ENCODE data around the gene FPR1. TPM values are rescaled to one million over a fixed set of nuclear protein-coding genes. Genes with fewer than 3 reads are reported as not detected.

FPR1 gene
- polyA plus RNA-seq (2011; rRNA removed) (not detected in 2 replicates), polyA minus RNA-seq (2011; rRNA and poly(A)+ RNA removed) (not detected in 2 replicates)

GRCh38 chr19:51751655-51752054, at the start of gene FPR1:
FPR1 (minus strand) TSS chr19:51751878; CDS start chr19:51746994, 4,884 bp downstream.
- Histone ChIP-seq H3K4me3 (ENCODE audit: low read depth, low read length) (no peak within 1 kb of the TSS), H3K36me3 (ENCODE audit: control insufficient read depth, insufficient read depth, low read length) (no peaks in the 10 kb centered on the region), H3K27me3 (ENCODE audit: control insufficient read depth, insufficient read depth, low read length) (no peaks in the 10 kb centered on the region)
- ChIA-PET CTCF (interaction anchor here (0.7 kb wide), 1 partner anchor 90 kb away, joined by 3 read pairs; no protein-coding TSS in a partner anchor), POLR2A (no interaction called here)
- no peak for TF ChIP-seq CTCF (IDR thresholded peaks at IDR 0.05; ENCODE audit: insufficient read depth, low read depth, low read length)
- DNase-seq (ENCODE audit: low read depth), result no peak

- CTCF ChIA-PET, result interaction anchor here (2.4 kb wide), 1 partner anchor 23 kb away, joined by 10 read pairs; no protein-coding TSS in a partner anchor
- no peaks in the 10 kb centered on the region for H3K36me3 ChIP-seq (ENCODE audit: control insufficient read depth, insufficient read depth, low read length)
- H3K27me3 ChIP-seq (ENCODE audit: control insufficient read depth, insufficient read depth, low read length), result no peaks in the 10 kb centered on the region
- H3K4me3 ChIP-seq (ENCODE audit: low read depth, low read length), result no peak overlapping the region
- POLR2A ChIA-PET, result no interaction called here
- no peak for TF ChIP-seq CTCF (IDR thresholded peaks at IDR 0.05; ENCODE audit: insufficient read depth, low read depth, low read length)
- DNase-seq (ENCODE audit: low read depth), result no peak
Observed at GRCh38 chr19:51800473-51801244, 49.0 kb upstream of the FPR1 start.

- CTCF ChIA-PET, result interaction anchor here (0.9 to 2.4 kb wide), 3 partner anchors 13 to 139 kb away, joined by 3 to 10 read pairs (median 4); no protein-coding TSS in a partner anchor
- DNase-seq (ENCODE audit: low read depth), result no peak
- Histone ChIP-seq H3K4me3 (ENCODE audit: low read depth, low read length) (no peak overlapping the region), H3K36me3 (ENCODE audit: control insufficient read depth, insufficient read depth, low read length) (no peaks in the 10 kb centered on the region), H3K27me3 (ENCODE audit: control insufficient read depth, insufficient read depth, low read length) (no peaks in the 10 kb centered on the region)
- POLR2A ChIA-PET, result no interaction called here
- TF ChIP-seq CTCF (IDR thresholded peaks at IDR 0.05; ENCODE audit: insufficient read depth, low read depth, low read length), result no peak
Observed at GRCh38 chr19:51799774-51800472, 48.2 kb upstream of the FPR1 start.

- CTCF ChIA-PET, result interaction anchor here (0.9 to 2.4 kb wide), 4 partner anchors 13 to 145 kb away, joined by 3 to 10 read pairs (median 4); no protein-coding TSS in a partner anchor
- POLR2A ChIA-PET, result no interaction called here
- TF ChIP-seq CTCF (IDR thresholded peaks at IDR 0.05; ENCODE audit: insufficient read depth, low read depth, low read length), result 0 out of 2 replicates have a peak, but pooled peaks have one; percentile 19
Observed at GRCh38 chr19:51799034-51799773, 47.5 kb upstream of the FPR1 start.

More at GRCh38 chr19:51799034-51799773, 47.5 kb upstream of the FPR1 start:
- DNase-seq (ENCODE audit: low read depth), result peak; percentile 66
- Histone ChIP-seq H3K4me3 (ENCODE audit: low read depth, low read length) (no peak overlapping the region), H3K36me3 (ENCODE audit: control insufficient read depth, insufficient read depth, low read length) (no peaks in the 10 kb centered on the region), H3K27me3 (ENCODE audit: control insufficient read depth, insufficient read depth, low read length) (no peaks in the 10 kb centered on the region)

Measured in BJ (cell line).